HCT116 (cell line): ENCODE results near the gene LOXHD1. TPM values are rescaled to one million over a fixed set of nuclear protein-coding genes. Genes with fewer than 3 reads are reported as not detected.

ENCODE experiments used
- ATAC-seq: fragments of 200-7000 bp; cut with Tn5 transposase; 2 replicates; pipeline ENCODE4 v1.9.1; 2020; ENCODE audit warnings: mild to moderate bottlenecking, moderate library complexity
- BruUV-seq: library from RNA; stranded (reverse); fragments of 400-500 nt; replicated peaks from 2 replicates; lab custom pipeline; 2021; lab: Mats Ljungman, UMichigan
- CTCF ChIA-PET: fragments of 300-600 bp; sonication (Branson Sonifier 250); formaldehyde crosslinking; loops from one replicate; lab custom pipeline; 2021; ENCODE audit warnings: antibody characterized with exemption; lab: Charles Lee
- POLR2A ChIA-PET: fragments of 300-600, 350-600 bp; sonication (Branson Sonifier 250); formaldehyde crosslinking; loops from one replicate; lab custom pipeline; 2021; ENCODE audit warnings: antibody characterized with exemption; lab: Charles Lee
- RAD21 ChIA-PET, 2 experiments: fragments of 300-600 bp; sonication (Branson Sonifier 250); formaldehyde crosslinking; loops; one replicate each; lab custom pipeline; 2023; ENCODE audit warnings: low total read pairs in 2 of 2; ENCODE audit not compliant: uncharacterized antibody in 2 of 2, unreplicated experiment in 2 of 2, low non-redundant PET in 1 of 2; lab: Charles Lee
- DNase-seq: peaks from one replicate; pipeline ENCODE4 v3.0.0-alpha.2; 2010; ENCODE audit warnings: low read depth, low spot score
- H2AFZ ChIP-seq: fragments of 200-600 bp; shearing (Covaris generic), sonication (generic); 2 replicates; pipeline ENCODE4 v1.6.1; 2017; ENCODE audit warnings: low read depth, mixed run types, mixed read lengths, antibody characterized with exemption, low read length; ENCODE audit not compliant: poor library complexity, severe bottlenecking
- H3K27ac ChIP-seq: 2 replicates; pipeline ENCODE4 v1.5.1; 2012; ENCODE audit warnings: low read depth, low read length
- H3K27me3 ChIP-seq: fragments of 200-600 bp; sonication (generic); 2 replicates; pipeline ENCODE4 v1.6.1; 2016; ENCODE audit warnings: mixed run types, low read length, mixed read lengths; ENCODE audit not compliant: insufficient read depth
- H3K36me3 ChIP-seq, 2 experiments: fragments of 200-500 bp in 1 of 2; fragments of 200-600 bp in 1 of 2; sonication (Bioruptor generic) in 1 of 2; sonication (generic) in 1 of 2; 2 replicates each; pipeline versions ENCODE4 v1.5.1 to v1.6.1; 2014 to 2016; ENCODE audit warnings: low read length in 2 of 2, inconsistent platforms in 1 of 2, mixed read lengths in 1 of 2, mixed run types in 1 of 2; ENCODE audit not compliant: insufficient read depth in 2 of 2, control insufficient read depth in 1 of 2
- H3K4me1 ChIP-seq, 2 experiments: fragments of 200-600 bp in 1 of 2; sonication (generic) in 1 of 2; 2 replicates each; pipeline versions ENCODE4 v1.5.1 to v1.6.1; 2012 to 2017; ENCODE audit warnings: low read length in 2 of 2, inconsistent platforms in 1 of 2, mild to moderate bottlenecking in 1 of 2, mixed read lengths in 1 of 2, mixed run types in 1 of 2, moderate library complexity in 1 of 2; ENCODE audit not compliant: insufficient read depth in 2 of 2, control insufficient read depth in 1 of 2
- H3K4me2 ChIP-seq: fragments of 200-600 bp; sonication (generic); 2 replicates; pipeline ENCODE4 v1.6.1; 2017; ENCODE audit warnings: mixed run types, low read length, mixed read lengths
- H3K4me3 ChIP-seq, 2 experiments: fragments of 200-600 bp in 1 of 2; sonication (generic) in 1 of 2; replicated peaks in 1 of 2; 2 replicates each; pipeline ENCODE4 v1.5.1; 2011 to 2016; ENCODE audit warnings: low read length in 2 of 2, control low read depth in 1 of 2, low read depth in 1 of 2, mild to moderate bottlenecking in 1 of 2, mixed read lengths in 1 of 2, mixed run types in 1 of 2
- H3K79me2 ChIP-seq: fragments of 200-600 bp; sonication (generic); 2 replicates; pipeline ENCODE4 v1.6.1; 2017; ENCODE audit warnings: mild to moderate bottlenecking, mixed run types, low read length, moderate library complexity, mixed read lengths; ENCODE audit not compliant: insufficient read depth
- H3K9ac ChIP-seq: fragments of 200-600 bp; sonication (generic); 2 replicates; pipeline ENCODE4 v1.6.1; 2016; ENCODE audit warnings: low read length, mixed read lengths
- H3K9me2 ChIP-seq: fragments of 200-600 bp; sonication (generic), shearing (Covaris generic); 2 replicates; pipeline ENCODE4 v1.6.1; 2017; ENCODE audit warnings: mixed run types, mild to moderate bottlenecking, moderate library complexity; ENCODE audit not compliant: insufficient read depth
- H3K9me3 ChIP-seq, 2 experiments: fragments of 200-500 bp in 1 of 2; fragments of 200-600 bp in 1 of 2; sonication (Bioruptor generic) in 1 of 2; sonication (generic) in 1 of 2; 2 replicates each; pipeline ENCODE4 v1.6.1; 2014 to 2017; ENCODE audit warnings: low read length in 2 of 2, mixed read lengths in 2 of 2, inconsistent platforms in 1 of 2, low read depth in 1 of 2, mild to moderate bottlenecking in 1 of 2, mixed run types in 1 of 2, moderate library complexity in 1 of 2; ENCODE audit not compliant: control insufficient read depth in 1 of 2, insufficient read depth in 1 of 2
- H4K20me1 ChIP-seq: fragments of 200-600 bp; sonication (generic), shearing (Covaris generic); 2 replicates; pipeline ENCODE4 v1.6.1; 2017; ENCODE audit warnings: mixed run types, mild to moderate bottlenecking, moderate library complexity; ENCODE audit not compliant: insufficient read depth
- SIN3A ChIP-seq: IDR thresholded peaks from 2 replicates; pipeline ENCODE4 v1.6.1; 2012; ENCODE audit warnings: low read depth
- SRF ChIP-seq: IDR thresholded peaks from 2 replicates; pipeline ENCODE4 v1.6.1; 2012; ENCODE audit warnings: low read depth
- intact Hi-C: fragments of 100-400 bp; cut with micrococcal nuclease; formaldehyde crosslinking; loops from 2 replicates; pipeline ENCODE4 v1.10.0; 2022
- total RNA-seq: library from RNA; stranded (reverse); gene quantifications from one replicate; pipeline ENCODE4 v1.2.1, GENCODE V29; 2021; ENCODE audit not compliant: unreplicated experiment
- TF ChIP-seq, protein P1 (sequence below): IDR thresholded peaks from 2 replicates; pipeline ENCODE4 v1.6.1; 2012; ENCODE audit warnings: low read depth
- TF ChIP-seq, protein P2 (sequence below): IDR thresholded peaks from 2 replicates; pipeline ENCODE4 v1.6.1; 2012

Gene LOXHD1
- total RNA-seq, 1 experiment from 2014 or later = not detected

DNA sequence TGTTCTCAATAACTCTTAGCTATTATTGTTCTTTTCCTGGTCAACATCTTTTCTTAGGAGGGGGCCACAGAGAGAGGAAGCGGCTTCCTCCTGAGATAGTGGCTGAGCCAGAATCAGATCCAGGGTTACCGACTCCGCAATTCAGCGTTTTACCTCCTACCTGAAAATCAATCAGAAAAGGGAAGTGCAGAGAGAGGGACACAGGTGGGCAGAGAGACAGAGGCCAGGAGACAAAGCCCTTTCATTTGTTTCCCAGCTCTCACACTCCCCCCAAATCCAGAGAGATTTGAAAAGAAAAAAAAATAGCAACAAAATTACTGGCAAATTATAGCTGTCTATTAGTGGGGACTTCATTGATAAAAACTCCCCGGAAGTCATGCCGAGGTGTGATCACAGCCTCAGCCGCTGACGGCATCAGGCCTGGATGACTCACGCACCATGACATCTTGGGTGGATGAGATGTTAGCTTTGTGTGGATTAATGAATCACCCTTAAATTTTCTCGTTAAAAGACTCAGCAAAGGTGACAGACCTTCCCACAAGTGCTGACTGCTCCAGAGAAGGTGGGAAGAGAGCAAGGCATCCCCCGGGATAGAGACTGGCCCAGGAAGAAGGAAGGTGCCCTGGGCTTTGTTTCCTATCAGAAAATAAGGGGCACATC, 120.7 kb downstream of the LOXHD1 start (continued):
- TF ChIP-seq, protein P1, sequence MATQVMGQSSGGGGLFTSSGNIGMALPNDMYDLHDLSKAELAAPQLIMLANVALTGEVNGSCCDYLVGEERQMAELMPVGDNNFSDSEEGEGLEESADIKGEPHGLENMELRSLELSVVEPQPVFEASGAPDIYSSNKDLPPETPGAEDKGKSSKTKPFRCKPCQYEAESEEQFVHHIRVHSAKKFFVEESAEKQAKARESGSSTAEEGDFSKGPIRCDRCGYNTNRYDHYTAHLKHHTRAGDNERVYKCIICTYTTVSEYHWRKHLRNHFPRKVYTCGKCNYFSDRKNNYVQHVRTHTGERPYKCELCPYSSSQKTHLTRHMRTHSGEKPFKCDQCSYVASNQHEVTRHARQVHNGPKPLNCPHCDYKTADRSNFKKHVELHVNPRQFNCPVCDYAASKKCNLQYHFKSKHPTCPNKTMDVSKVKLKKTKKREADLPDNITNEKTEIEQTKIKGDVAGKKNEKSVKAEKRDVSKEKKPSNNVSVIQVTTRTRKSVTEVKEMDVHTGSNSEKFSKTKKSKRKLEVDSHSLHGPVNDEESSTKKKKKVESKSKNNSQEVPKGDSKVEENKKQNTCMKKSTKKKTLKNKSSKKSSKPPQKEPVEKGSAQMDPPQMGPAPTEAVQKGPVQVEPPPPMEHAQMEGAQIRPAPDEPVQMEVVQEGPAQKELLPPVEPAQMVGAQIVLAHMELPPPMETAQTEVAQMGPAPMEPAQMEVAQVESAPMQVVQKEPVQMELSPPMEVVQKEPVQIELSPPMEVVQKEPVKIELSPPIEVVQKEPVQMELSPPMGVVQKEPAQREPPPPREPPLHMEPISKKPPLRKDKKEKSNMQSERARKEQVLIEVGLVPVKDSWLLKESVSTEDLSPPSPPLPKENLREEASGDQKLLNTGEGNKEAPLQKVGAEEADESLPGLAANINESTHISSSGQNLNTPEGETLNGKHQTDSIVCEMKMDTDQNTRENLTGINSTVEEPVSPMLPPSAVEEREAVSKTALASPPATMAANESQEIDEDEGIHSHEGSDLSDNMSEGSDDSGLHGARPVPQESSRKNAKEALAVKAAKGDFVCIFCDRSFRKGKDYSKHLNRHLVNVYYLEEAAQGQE = no peak
- TF ChIP-seq, all 23 proteins: peak for 6

DNA sequence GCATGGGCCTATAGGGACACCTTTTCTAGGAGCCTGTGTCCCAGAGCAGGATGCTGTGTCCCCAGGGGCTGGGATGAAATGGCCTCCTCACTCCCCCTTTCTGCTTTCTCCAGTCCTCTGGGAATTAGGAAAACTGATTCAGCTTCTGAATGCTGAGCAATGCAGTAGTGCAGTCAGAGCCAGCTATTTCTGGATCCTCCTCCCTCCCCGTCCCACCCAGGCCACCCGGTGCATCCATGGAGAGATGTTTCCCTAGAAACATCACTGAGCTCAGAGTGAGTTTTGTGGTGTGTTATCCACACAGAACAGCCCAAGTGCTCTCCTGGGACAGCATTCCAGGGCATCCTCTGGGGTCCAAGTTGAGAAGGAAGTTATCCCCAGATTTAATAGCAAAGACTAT, 125.5 kb downstream of the LOXHD1 start:
- TF ChIP-seq SIN3A = no peak
- TF ChIP-seq, protein P2, sequence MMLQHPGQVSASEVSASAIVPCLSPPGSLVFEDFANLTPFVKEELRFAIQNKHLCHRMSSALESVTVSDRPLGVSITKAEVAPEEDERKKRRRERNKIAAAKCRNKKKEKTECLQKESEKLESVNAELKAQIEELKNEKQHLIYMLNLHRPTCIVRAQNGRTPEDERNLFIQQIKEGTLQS = no peak
- TF ChIP-seq SRF = no peak
- no peak for DNase-seq
- BruUV-seq = no TSS peak
- ChIA-PET POLR2A (no interaction called here), RAD21 (no interaction called here), CTCF (no interaction called here)
- H3K79me2 ChIP-seq = no peaks in the 10 kb centered on the region
- no peak overlapping the region for H3K9ac ChIP-seq
- intact Hi-C loops = no loop called here
- peaks cover 4 to 8% of the 10 kb centered on the region in 2 experiments; a peak in 3 of 4 replicates for H3K4me1 ChIP-seq
- H3K4me3 ChIP-seq = no peak overlapping the region
- H3K36me3 ChIP-seq = no peaks in the 10 kb centered on the region
- no peak overlapping the region for H3K4me2 ChIP-seq
- no peaks in the 10 kb centered on the region for H3K9me2 ChIP-seq
- no peaks in the 10 kb centered on the region for H3K9me3 ChIP-seq
- ATAC-seq = no peak
- no peaks in the 10 kb centered on the region for H4K20me1 ChIP-seq
- H3K27me3 ChIP-seq = peaks cover 4% of the 10 kb centered on the region
- no peak overlapping the region for H3K27ac ChIP-seq
- no peak overlapping the region for H2AFZ ChIP-seq
